Measurements from ENCODE around the gene ASTN2. TPM values are rescaled to one million over a fixed set of nuclear protein-coding genes. Genes with fewer than 3 reads are reported as not detected.

Gene ASTN2
- total RNA-seq, 1 donor: 5.6 TPM

GRCh38 chr9:117374076-117374725, 40.7 kb downstream of the ASTN2 start:
- H3K4me3 ChIP-seq (ENCODE audit: low read depth, low read length): no peak overlapping the region
- DNase-seq (ENCODE audit: low read depth): no peak
- no peak for TF ChIP-seq CTCF (IDR thresholded peaks at IDR 0.05; ENCODE audit: insufficient read depth, low read length)

GRCh38 chr9:117368684-117369230, 46.1 kb downstream of the ASTN2 start:
- TF ChIP-seq CTCF (IDR thresholded peaks at IDR 0.05; ENCODE audit: insufficient read depth, low read length): no peak
- no peak for DNase-seq (ENCODE audit: low read depth)

GRCh38 chr9:117365438-117365837, 49.4 kb downstream of the ASTN2 start:
- no peak overlapping the region for H3K4me3 ChIP-seq (ENCODE audit: low read depth, low read length)
- DNase-seq (ENCODE audit: low read depth): no peak
- TF ChIP-seq CTCF (IDR thresholded peaks at IDR 0.05; ENCODE audit: insufficient read depth, low read length): no peak

More at GRCh38 chr9:117368684-117369230, 46.1 kb downstream of the ASTN2 start:
- no peak overlapping the region for H3K4me3 ChIP-seq (ENCODE audit: low read depth, low read length)

GRCh38 chr9:117363006-117363405, 51.9 kb downstream of the ASTN2 start:
- no peak overlapping the region for H3K4me3 ChIP-seq (ENCODE audit: low read depth, low read length)
- no peak for DNase-seq (ENCODE audit: low read depth)
- no peak for TF ChIP-seq CTCF (IDR thresholded peaks at IDR 0.05; ENCODE audit: insufficient read depth, low read length)

- H3K4me3 ChIP-seq (ENCODE audit: low read depth, low read length): no peak overlapping the region
- no peak for DNase-seq (ENCODE audit: low read depth)
- no peak for TF ChIP-seq CTCF (IDR thresholded peaks at IDR 0.05; ENCODE audit: insufficient read depth, low read length)
These were observed 54.9 kb downstream of the ASTN2 start for GRCh38 chr9:117359910-117360309.

- no peak overlapping the region for H3K4me3 ChIP-seq (ENCODE audit: low read depth, low read length)
- TF ChIP-seq CTCF (IDR thresholded peaks at IDR 0.05; ENCODE audit: insufficient read depth, low read length): no peak
- no peak for DNase-seq (ENCODE audit: low read depth)
These were observed 59.3 kb downstream of the ASTN2 start for GRCh38 chr9:117355542-117355941.

- DNase-seq (ENCODE audit: low read depth): no peak
- H3K4me3 ChIP-seq (ENCODE audit: low read depth, low read length): no peak overlapping the region
- no peak for TF ChIP-seq CTCF (IDR thresholded peaks at IDR 0.05; ENCODE audit: insufficient read depth, low read length)
These were observed 59.9 kb downstream of the ASTN2 start for GRCh38 chr9:117354997-117355396.

Data from fibroblast of the aortic adventitia (primary cell).